NCI-H1436 treated with DMSO at 0.1 percent for 48 hours (cell line): ENCODE data around the gene PTPN7.
A peak's percentile ranks its signal among the peaks of the same experiment; 100 is the strongest.
"Not testable (repeated sequence)": the region's sequence is repeated elsewhere in the genome, so short reads cannot be mapped to it uniquely, and the experiment has no call there.

Experiments
- DNase-seq: peaks from one replicate; lab custom pipeline; 2025; lab: John Stamatoyannopoulos, UW

The PTPN7 gene

DNA sequence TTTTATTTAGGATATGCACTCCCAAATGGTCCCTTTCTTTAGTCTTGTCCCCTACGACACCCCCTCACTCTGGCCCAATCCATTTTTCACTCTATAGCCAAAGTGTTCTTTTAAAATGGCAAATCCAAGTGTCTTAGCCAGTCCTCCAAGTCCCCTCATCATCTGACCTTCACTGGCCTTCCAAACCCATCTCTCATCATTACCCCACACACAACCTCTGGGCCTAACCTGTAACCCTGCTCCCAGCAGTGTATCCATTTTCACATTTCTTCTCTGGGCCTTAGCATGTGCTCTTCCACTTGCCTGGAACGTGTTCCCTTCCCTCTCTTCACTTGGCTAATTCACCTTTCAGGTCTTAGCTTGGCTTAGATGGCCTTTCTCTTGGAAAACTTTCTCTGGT lies 9.4 kb downstream of the PTPN7 start:
- no peak for DNase-seq

DNA sequence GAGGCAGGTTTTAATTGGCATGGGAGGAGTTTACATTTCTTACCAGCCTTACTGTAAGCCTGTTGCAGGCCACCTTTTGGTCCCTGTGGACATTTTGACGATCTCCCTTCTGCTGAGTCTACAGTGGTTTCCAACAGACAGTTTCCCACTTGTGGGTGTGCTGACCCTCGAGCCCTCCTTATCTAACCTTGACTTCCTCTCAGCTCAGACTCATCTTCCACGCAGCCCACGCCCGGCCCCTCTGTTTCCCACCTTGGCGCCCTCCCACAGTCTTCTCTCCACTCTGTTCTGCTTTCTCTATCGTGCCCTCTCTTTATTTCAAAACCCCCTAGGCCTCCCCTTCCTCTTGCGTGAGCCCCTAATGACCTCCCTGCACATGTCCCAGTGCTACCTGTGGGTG lies 9.8 kb downstream of the PTPN7 start:
- no peak for DNase-seq

DNA sequence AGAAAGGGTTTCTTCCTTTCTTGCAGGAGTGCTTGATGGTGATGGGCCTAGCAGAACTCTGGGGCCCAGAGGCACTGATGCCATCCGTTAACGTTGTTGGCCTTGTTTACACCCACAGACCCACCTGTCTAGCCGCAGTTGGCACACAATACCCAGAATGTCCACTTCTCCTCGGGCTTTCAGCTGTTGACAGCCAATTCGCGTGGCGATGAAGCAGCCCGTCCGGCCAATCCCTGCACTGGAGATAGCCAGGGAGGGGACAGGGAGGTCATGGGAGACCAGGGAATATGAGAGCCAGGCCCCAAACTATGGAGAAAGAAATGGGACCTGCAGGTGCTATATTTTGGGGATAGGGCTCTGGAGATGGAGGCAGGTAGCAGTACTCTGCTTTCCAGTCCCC lies 10.2 kb downstream of the PTPN7 start:
- DNase-seq = no peak

DNA sequence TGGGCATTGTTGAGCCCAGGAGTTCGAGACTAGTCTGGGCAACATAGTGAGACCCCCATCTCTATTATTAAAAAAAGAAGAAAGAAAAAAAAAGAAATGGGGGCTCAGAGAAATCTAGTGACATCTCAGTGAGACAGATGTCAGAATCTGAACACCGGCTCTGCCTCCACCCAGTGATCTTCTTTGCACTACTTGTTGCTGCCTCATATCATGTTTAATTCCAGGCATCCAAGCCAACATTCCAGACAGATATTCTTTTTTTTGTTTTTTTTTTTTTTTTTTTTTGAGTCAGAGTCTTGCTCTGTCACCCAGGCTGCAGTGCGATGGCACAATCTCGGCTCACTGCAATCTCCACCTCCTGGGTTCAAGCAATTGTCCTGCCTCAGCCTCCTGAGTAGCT lies 10.8 kb downstream of the PTPN7 start:
- no peak for DNase-seq

DNA sequence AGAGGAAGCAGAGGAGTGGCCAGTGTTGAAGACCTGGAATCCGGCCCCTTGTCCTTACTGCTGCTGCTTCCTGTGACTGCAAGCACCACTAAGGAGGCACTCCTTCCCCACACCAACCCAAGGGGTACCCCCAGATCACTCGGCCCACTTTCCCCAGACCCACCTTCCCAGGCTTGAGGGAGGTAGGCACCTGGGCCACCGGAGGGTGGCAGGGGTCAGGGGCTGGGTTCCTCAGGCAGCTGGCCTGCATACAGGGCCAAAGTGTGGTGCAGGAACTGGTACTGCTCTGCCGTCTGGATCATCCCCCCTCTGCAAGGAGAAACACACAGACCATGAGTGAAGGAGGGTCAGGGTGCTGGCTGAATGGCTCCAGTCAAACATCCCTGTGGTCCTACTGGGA lies 12.0 kb downstream of the PTPN7 start:
- no peak for DNase-seq

DNA sequence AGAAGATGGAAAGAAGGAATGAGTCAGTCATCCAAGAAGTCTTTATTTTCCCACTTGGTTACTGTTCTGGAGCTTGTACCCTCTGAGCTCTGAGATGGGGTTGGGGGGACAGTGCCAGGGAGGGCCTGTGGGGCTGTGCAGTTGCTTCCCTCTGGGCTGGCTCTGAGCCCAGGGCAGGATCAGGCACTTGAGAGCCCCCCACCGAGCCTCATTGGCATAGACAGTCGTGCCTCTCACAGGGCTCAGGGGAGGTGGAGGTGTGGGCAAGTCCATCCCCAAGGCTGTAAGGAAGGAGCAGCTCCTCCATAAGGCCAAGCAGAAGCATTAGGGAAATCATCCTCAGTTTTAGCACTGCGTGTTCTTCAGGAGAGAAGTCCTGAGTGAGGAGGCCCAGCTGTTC lies 13.4 kb downstream of the PTPN7 start:
- DNase-seq = no peak

DNA sequence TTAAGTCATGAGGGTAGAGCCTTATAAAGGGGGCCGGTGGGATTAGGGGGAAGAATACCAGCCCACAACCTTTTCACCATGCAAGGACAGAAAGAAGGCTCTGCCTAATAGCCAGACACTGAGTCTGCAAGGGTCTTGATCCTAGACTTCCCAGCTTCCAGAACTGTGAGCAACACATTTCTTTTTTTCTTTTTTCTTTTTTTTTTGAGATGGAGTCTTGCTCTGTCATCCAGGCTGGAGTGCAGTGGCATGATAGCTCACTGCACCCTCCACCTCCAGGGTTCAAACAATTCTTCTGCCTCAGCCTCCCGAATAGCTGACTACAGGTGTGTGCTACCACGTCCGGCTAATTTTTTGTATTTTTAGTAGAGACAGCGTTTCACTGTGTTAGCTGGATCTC lies 14.1 kb downstream of the PTPN7 start:
- DNase-seq = no peak

DNA sequence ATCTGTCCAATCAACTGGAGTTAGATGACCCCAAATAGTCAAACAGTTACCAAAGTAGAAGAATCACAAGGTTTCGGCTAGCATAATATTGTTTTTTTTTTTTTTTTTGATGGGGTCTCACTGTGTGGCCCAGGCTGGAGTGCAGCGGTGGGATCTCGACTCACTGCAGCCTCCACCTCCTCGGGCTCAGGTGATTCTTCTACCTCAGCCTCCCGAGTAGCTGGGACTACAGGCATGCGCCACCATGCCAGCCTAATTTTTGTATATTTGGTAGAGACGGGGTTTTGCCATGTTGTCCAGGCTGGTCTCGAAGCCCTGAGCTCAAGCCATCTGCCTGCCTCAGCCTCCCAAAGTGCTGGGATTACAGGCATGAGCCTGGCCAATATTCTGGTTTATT lies 14.7 kb downstream of the PTPN7 start:
- DNase-seq = not testable (repeated sequence)

DNA sequence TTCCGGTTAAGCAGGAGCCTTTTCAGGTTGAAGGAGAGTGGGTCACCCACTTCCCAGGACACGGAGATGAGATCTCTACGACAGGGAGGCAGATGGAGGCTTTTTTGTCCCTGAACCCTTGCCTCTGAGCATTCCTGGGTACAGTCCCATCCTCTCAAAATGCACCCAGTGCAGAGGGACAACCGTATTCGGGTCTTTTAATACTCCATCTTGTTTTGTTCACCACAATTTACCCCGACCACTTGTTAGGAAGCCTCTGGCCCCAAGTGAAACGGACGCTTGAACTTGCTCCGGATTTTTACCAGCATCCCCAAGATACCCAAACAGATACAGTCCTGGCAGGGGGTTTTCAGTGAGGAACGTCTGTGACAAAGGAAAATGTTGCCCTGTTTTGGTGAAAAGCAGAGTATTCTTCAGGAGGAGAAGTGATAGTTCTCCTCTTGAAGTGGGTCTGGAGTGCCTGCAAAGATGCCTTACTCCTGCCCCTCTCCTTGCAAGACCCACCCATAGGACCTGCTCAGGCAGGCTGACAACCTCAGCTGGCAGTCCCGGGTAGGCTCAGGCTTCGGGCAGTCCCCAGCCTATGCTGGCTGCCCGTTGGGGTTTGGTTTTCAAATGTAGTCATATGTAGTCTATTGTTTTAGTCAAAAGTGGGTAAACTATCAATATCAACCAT lies 15.2 kb downstream of the PTPN7 start:
- DNase-seq = no peak

DNA sequence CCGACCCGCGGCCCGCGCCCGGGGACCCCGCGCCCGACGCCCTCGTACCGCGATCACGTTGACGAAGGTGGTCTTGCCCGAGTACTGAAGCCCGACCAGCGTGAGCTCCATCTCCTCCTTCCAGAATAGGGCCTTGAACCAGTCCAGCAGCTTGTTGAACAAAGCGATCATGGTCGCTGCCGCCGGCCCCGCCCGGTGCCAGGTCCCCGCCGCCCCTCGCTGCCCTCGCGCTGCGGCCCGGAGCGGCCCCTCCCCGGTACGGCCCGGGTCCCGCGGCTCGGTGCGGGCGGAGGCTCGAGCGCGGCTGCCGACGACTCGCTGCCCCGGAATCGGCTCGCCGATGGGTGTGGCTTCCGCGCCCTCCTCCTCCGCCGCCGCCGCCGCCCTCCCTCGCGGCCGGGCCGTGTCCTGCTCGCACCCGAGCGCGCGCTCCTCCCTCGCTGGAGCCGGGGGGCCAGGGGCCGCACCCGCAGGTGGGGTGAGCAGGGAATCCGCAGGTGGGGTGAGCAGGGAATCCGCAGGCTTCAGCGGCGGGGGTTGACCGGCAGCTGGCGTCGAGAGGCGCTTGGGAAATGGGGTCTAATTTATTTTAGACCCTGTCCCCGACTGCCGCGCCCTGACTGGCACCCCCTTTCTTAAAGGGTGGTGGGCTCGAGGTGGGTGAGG lies 15.9 kb downstream of the PTPN7 start, which contains the start of gene ARL8A:
Gene ARL8A (minus strand): TSS at position 336 of the 666 bp plus-strand sequence. CDS start 165 bp downstream, at position 171.
- no peak for DNase-seq

DNA sequence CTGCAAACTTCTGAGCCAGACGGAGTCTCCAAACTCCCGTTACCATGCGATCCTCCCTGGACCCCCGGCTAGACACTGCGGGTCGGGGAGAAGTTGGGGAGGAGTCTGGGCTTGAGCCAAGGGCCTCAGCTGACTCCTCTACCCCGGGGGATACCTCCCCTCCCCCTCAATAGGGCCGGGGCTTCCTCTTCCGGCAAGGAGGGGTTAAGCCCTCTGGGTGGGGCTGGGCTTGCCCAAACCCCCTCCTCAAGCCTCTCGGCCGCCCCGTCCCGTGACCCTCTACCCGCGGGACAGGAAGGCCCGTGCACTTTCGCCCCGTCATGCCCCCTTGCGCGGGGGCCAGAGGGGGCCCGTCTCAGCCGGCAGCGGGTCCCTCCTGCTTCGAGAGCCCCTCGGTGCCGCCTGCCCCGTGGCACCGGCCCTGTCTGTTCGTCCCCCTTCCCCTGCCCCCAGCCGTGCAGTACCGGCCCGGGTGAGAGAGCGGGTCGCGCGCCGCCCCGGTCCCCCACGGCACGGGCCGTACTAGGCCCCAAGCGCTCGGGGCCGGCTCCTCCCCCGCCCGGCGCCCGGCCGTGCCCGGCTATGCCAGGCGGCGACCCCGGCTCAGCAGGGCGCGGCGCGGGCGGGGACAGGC lies 16.5 kb downstream of the PTPN7 start:
- DNase-seq = no peak

DNA sequence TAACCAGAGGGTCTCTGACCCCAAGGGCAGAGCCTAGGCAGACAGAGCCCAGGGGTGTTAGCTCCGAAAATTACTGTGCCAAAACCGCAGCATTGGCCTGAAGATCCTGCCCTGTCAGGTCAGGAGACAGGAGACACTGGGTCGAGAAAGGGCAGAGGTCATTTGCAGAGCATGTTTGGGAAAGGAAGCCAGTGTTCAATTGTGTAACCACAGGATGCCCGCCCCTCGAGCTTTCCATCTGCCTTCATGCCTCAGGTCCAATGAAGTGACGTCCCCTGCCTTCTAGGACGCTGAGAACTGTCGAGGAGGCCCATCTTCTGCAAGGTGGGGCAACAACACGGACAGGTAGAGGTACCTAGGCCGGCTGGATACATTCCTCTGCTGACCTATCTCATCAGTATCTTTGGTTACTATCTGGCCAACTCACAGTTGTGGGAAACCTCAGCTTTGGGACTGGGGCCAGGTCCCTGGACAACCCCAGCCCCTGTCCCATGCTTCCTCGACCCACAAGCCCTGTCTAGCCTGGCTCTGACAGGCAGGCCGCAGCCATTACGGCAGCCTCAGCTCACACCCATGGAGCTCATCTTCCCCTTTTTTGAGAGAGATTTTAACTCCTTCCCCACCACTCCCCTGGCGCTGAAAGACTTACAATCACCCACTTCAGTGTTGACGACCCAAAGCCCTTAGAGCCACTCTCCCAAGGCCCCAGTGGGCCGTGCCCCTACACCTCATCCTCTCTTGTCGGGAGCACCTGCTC lies 17.2 kb downstream of the PTPN7 start:
- no peak for DNase-seq

DNA sequence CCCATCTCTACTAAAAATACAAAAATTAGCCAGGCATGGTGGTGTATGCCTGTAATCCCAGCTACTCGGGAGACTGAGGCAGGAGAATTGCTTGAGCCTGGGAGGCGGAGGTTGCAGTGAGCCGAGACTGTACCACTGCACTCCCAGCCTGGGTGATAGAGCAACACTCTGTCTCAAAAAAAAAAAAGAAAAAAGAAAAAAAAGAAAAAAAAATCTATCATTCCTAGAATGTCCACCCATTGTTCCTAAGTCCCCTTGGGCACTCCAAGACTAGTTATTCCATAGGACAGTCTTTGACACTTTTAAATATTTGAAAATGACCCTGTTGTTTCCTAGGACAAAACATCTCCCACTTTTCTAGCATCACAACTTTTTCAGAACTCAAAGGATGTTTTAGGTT lies 18.9 kb downstream of the PTPN7 start:
- DNase-seq = not testable (repeated sequence)

DNA sequence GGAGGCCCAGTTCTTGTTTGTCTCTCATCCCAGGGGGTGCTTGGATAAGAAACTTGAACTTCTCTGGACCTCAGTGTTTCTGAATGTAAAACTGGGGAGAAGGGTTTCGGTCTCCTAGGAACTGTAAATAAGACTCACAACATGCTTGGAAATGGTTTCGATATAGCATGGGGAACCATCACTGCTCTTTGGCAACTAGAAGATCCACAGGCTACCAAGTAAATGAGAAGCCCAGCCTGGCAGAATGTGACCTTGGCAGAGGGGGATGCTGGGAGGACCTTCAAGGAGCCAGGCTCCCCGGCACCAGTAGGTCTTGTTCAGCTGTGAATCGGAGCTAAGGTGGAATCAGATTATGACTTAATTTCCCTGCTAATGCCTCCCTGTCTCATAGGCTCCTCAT lies 19.6 kb downstream of the PTPN7 start:
- DNase-seq = no peak

DNA sequence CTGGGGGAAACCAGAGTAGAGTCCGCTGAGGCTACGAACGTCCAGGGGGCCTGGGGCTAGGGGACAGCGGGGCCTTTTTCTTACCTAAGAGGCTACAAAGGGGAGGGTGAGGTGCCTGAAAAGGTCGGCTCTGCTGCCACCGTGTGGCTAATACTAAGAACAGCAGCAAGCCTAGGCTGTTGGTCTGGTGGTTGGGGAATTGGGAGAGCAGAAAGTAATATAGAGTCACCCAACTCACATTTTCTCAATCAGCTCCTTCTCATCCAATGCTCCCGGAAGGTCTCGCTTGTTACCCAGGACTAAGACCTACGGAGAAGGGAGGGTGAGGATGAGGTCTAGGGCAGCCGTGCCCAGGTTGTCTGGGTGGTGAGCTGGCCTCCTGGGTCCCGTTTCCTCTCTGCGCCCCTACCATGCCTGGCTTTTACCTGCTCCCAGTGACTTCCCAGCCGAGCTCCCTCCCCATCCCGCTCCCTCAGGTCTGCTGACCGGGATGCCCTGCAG lies 25.1 kb downstream of the PTPN7 start:
- peak; percentile 20 for DNase-seq

DNA sequence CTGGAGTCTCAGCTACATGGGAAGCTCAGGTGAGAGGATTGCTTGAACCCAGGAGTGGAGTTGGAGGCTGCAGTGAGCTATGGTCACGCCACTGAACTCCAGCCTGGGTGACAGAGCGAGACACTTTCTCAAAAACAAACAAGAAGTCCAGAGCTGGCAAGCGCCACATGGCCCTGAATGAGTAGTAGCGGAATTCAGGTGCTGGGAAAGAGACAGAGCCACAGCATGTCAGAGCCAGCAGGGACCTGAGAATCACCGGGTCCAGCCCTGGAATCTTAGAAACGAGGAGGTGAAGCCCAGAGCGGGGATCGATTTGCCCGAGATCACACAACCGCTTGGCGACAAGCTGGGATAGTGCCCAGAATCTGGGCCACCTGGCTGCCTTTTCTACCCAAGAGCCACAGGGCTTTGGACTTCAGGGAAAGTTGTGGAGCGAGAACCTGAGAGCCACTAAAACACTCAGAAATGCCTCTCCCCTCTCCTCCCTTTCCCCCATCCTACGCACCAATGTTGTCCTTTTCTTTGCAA lies 25.7 kb downstream of the PTPN7 start:
- no peak for DNase-seq

DNA sequence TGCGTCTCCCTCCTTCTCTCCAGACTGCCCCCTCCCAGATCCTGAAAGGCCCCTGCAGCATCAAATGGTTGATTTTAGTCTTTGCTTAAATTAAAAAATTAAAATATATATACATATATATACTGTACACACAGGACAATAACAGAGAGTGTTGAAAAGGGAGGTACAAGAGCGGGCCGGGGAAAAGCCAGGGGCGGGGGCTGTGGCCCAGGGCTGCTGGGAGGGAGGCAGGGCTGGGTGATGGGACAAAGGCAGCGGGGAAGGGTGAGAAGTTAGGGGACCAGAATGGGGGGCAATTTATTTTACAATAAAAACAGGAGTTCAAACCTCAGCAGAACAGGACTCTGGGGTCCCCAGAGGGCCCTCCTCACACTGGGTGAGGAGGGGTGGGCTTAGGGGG lies 26.4 kb downstream of the PTPN7 start:
- DNase-seq = no peak

DNA sequence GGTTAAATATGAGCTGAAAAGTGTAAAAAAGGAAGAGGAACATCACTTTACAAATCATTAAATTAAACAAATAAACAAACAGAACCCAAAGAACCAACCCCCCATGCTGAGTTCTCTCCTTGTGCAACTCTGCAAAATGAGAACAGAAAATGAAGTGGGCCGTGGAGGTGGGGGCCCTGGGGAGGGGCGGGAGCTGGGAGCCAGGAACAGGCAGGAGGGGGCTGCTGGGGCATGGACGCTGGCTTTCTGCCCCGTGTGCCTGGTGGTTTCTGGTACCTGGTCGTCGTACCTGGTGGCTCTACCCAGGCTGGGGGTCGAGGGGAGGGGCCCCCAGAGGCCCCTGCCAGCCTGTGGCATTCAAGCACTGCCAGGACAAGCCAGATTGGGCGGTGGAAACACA lies 26.9 kb downstream of the PTPN7 start:
- no peak for DNase-seq

DNA sequence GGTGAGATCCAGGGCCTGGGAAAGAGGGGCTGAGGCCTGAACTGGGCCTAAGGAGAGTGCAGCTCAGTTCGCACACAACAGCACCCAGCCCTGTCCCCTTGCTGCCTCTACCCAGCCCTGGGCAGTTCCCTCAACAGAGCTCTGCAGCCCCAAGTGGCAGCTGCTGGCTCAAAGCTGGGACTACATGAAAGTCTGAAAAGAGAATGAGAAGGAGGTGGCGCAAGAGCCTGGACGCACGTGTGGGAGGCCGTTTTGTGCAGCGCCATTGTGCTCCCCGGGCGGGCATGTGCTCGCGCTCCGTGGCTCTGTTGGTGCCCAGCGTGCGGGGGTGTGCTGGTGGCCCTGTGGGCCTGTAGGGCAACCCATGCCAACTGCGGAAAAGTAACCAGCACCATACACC lies 27.4 kb downstream of the PTPN7 start:
- DNase-seq = no peak

DNA sequence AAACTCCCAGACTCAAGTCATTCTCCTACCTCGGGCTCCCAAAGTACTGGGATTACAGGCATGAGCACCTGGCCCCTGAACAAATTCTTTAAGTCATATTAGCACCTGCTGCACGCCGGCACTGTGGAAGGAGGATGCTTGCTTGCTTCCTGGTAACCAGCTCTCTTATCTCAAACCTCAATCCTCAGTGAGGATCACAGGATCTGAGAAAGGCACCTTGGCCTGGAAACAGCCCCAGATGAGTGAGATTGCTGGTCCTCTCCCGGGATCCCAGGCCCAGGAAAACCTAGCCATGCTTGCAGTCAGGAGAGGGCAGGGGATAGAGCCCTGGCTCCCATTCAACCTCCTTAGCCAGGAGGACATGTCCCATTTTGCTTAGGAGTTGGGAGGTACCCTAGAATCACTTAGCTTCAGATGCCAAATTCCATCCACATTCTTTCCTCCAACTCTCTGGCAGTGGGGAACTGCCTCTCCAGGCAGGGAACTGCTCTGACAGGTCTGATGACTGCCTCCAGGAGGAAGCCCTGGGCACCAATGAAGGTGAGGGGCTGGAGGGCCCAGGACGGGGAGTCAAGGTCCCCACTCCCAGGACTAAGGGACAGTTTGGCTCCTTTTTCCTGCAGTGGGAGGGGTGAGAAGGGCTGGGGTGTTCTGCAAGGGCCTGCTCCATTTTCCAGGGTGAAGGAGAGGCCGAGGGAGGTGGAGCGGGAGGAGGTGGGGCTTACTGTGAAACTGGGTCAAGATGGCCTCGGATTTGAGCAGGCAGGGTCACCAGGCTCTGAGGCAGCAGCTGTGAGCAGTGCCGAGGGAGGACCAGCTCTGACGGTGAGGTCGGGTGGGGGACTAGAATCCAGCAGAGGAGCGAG lies 28.2 kb downstream of the PTPN7 start:
- DNase-seq = no peak

DNA sequence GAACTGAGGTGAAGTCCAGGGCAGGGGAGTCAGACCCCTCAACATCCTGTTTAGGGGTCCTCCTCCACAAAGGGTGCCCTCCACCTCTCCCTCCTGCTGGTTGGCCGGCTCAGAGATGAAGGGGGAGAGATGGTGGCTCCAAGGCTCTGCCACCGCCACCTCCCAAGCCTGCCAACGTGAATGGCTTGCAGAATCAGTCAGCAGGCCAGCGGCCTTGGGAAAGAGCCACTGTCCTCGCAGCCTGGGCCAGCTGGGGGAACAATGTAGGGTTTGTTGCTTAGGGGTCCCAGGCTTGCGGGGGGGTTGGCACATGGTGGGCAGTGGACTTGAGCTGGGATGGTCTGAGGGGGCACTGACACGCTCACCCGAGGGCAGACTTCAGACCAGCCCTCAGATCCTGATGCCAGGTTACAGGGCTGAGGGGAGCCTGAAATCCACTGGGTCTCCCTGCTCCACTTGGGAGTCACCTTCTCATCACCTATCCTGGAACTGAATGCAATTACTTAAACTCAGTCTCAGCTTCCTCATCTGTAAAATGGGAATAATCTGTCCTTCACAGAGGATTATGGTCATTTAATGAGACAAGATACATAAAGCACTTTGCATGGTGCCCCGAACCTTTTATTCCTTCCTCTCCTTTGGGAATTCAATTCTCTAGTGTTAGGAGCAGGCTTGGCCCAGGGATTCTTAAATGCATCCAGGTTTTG lies 29.4 kb downstream of the PTPN7 start:
- DNase-seq = no peak
